GOT3 (cell line): ENCODE data around the gene ITGAL.

ENCODE experiments used
- DNase-seq: peaks from one replicate; lab custom pipeline; 2025; ENCODE audit warnings: mixed read lengths; lab: John Stamatoyannopoulos, UW

Gene ITGAL

DNA sequence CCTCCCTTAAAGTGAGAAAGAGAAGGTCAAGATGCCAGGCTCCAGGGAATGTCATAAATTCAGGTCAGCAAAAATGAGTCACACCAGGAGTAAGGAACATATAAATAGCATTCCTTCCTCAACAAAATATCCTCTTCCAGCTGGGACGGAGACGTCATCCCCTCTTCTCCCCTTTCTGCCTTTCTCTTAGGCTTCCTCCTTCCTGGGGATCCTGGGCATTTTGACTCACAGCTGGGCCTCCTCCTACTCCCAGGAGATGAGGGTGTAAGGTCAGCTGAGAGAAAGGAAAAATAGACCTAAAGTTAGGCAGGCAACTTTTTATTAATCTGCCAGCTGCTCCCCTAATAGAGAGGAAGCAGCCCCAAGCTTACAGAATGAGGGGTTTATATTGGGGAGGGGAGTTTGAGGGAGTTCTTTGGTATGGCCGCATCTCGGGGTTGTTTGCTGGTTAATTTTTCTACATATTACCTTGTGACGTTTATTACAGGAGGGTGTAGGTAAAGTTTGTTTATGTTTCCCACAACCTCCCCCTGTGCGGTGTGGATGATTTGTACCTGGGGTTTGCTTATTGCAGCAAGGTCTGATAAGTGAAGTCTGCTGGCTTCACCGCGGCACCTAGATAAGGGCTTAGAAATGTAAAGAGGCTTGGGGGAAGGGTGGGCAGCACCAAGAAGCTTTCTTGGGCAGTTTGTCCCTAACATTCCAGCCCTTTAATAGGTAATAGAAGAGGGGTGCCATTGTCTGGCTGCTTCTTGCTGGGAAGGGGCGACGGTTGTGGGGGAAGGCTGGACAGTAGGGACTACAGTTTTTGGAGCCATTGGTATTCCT, 69.2 kb downstream of the ITGAL start:
- DNase-seq, result no peak

GRCh38 chr16:30543067-30543466, 70.5 kb downstream of the ITGAL start:
- DNase-seq, result no peak

DNA sequence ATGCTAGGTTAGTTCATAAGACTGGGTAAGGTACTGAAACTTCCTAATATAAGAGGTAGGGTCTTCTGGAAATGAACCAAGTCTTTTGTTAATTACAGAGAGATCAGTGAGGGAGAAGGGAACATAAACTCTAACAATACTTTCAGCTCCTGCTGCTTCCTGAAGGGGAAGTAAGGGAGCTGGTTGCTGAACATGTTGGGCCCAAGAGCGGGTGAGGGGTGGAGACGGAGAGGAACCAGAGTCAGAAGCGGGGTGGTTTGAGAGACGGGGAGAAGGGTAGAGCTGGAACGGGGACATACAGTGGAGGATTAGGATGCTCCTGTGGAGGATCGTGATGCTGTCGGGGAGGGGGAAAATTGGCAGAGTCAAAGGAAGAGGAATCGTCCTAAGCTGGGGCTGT, 73.6 kb downstream of the ITGAL start:
- DNase-seq, result no peak

DNA sequence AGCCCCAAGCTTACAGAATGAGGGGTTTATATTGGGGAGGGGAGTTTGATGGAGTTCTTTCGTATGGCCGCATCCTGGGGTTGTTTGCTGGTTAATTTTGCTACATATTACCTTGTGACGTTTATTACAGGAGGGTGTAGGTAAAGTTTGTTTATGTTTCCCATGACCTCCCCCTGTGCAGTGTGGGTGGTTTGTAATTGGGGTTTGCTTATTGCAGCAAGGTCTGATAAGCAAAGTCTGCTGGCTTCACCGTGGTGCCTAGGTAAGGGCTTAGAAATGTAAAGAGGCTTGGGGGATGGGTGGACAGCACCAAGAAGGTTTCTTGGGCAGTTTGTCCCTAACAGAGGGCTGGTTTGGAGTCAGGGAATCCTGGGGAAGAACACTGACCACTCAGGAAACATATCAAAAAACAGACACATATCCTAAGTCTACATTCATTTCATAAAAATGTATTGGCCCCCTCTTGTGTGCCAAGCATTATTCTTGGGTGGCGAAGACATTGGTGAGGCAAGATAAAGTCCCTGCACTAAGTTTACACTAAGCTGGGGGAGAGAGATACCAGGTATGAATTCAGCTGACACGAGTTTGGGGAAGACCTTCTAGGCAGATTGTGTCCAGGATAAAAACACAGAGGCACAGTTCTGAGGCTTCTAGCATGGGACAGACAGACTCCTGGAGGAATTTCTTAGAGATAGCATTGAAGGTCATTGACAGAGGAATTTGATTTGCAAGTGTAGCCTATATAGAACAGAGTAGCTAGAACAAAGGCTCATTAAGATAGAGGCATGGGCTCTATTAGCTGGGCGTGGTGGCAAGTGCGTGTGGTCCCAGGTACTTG, 76.1 kb downstream of the ITGAL start:
- DNase-seq, result no peak

GRCh38 chr16:30551781-30552180, 79.2 kb downstream of the ITGAL start:
- DNase-seq, result no peak

DNA sequence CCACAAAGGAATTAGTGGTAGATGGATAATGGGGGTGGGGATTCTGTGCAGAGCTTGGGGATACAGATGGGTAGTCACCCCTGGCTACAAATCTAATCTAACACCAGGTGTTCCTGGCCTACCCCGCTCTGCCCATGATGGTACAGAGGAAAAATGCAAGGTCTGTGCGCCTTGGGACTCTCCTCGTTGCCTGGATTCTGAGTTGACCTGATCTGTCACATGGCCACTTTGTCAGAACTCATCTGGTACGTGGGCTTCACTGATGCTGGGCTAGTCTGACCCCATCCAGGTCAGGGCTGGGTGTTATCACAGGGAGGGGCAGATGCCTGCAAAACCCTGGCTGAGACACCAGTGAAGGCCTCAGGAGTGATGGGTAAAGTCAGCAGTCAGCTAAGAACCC, 80.4 kb downstream of the ITGAL start:
- DNase-seq, result no peak

- DNase-seq, result no peak
These were observed 80.9 kb downstream of the ITGAL start for GRCh38 chr16:30553393-30553899.

DNA sequence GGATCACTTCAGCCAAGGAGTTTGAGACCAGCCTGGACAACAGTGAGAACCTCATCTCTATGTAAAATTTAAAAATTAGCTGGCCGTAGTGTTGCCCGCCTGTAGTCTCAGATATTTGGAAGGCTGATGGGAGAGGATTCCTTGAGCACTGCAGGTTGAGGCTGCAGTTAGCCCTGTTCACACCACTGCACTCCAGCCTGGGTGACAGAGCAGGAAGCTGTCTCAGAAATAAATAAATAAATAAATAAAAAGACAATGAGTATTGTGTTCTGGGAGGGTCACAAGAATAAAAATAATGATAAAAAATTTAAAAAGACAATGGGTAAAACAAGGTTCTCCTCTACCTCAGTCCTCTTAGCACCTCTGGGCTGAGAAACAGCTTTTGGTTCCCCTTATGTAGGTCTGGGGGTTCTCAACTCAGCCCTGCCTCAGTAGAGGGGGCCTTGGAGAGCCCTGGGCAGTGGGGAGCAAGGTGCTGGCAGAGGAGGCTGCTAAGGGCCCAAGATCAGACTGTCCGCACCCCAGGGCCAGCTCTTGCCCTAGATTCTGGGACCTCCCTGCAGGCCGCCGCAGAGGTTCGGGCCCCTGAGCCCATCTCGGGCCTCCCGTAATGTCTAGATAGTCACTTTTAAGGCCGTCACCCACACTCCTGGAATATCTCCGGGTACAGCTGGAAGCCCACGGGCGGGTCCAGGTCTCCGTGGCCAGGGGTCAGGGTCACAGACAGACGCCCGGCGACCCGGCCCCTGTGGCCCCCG, 82.2 kb downstream of the ITGAL start:
- DNase-seq, result no peak

GRCh38 chr16:30555315-30556124, 83.0 kb downstream of the ITGAL start:
- no peak for DNase-seq

- no peak for DNase-seq
These were observed 83.6 kb downstream of the ITGAL start for GRCh38 chr16:30556125-30556473.

DNA sequence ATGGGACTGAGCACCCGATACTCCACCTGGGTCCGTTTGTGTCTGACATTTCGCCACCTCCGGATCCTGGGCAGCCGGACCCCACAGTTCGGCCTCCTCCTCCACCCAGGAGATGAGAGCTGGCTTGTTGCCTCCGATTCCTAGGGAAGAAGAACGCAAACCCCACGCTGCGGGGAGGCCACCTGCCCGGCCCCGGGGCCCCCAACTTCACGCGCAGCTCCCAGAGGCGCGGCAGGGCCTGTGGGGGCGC, 85.1 kb downstream of the ITGAL start:
- no peak for DNase-seq

- peak; percentile 94 for DNase-seq
These were observed 85.6 kb downstream of the ITGAL start, which contains the start of gene ZNF764 for GRCh38 chr16:30557957-30558788. TSS of gene ZNF764 (minus strand) at chr16:30558374. CDS start at chr16:30558182, 192 bp downstream.

DNA sequence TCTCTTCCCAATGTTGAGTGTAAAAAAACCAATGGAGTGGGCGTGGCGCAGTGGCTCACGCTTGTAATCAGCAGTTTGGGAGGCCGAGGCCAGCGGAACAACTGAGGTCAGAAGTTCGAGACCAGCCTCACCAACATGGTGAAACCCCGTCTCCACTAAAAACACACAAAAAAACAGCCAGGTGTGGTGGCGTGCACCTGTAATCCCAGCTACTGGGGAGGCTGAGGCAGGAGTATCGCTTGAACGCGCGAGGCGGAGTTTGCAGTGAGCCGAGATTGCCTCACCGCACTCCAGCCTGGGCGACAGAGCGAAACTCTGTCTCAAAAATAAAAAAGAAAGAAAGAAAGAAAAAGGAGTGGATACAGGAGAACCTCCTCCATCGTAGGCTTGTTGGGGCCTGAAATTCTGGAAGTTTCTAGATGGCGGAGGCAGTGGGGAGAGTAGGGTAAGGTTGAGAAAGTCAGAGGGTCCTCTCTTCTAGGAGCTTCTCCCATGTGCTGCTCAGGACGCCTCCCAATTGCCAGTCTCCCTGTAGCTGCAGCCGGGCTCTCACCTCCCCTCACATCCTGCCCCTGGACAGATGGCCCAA, 86.3 kb downstream of the ITGAL start:
- no peak for DNase-seq

GRCh38 chr16:30559690-30560089, 87.1 kb downstream of the ITGAL start:
- no peak for DNase-seq

GRCh38 chr16:30561089-30561816, 88.7 kb downstream of the ITGAL start:
- no peak for DNase-seq

- DNase-seq, result no peak
These were observed 89.5 kb downstream of the ITGAL start for GRCh38 chr16:30562021-30562420.

- DNase-seq, result no peak
These were observed 93.0 kb downstream of the ITGAL start for GRCh38 chr16:30565526-30565925.

DNA sequence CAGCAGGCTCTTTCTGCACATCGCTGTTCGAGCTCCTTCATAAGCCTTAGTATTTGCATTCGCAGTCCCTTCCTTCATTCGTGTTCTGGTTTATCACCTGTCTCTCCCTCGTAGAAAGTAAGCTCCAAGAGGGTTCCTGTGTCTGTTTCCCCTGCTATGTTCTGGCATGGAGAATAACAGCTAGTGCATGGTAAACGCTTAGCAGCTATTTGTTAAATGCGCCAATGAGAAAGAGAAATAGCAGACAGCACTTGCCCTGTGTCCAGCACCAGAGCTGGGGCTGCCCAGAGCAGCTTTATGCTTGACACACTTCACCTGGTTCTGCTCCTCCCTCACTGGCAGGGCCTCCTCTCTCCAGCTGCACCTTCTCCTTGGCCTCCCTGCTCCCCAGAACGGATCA, 93.4 kb downstream of the ITGAL start:
- no peak for DNase-seq

- DNase-seq, result no peak
These were observed 94.0 kb downstream of the ITGAL start for GRCh38 chr16:30566531-30566930.
